HEK293T (cell line): ENCODE results near the gene STK38.

Experiments used
- ARNT ChIP-seq: fragments of 450-650 bp; IDR thresholded peaks from 2 replicates; pipeline ENCODE4 v1.6.1; 2017; ENCODE audit warnings: mild to moderate bottlenecking
- BHLHE40 ChIP-seq: fragments of 450-650 bp; IDR thresholded peaks from 2 replicates; pipeline ENCODE4 v1.6.1; 2016; ENCODE audit warnings: mild to moderate bottlenecking, moderate library complexity, borderline replicate concordance
- FOXA1 ChIP-seq: fragments of 450-650 bp; IDR thresholded peaks from 2 replicates; pipeline ENCODE4 v1.6.1; 2016; ENCODE audit warnings: mild to moderate bottlenecking
- FOXK2 ChIP-seq: fragments of 450-650 bp; IDR thresholded peaks from 2 replicates; pipeline ENCODE4 v1.6.1; 2016; ENCODE audit warnings: mild to moderate bottlenecking
- LEF1 ChIP-seq: fragments of 450-650 bp; IDR thresholded peaks from 2 replicates; pipeline ENCODE4 v1.6.1; 2017; ENCODE audit warnings: mild to moderate bottlenecking, borderline replicate concordance
- NFRKB ChIP-seq: fragments of 450-650 bp; IDR thresholded peaks from 2 replicates; pipeline ENCODE4 v1.6.1; 2016; ENCODE audit warnings: mild to moderate bottlenecking, moderate library complexity
- PKNOX1 ChIP-seq: fragments of 450-650 bp; IDR thresholded peaks from 2 replicates; pipeline ENCODE4 v1.6.1; 2016
- SP1 ChIP-seq: fragments of 450-650 bp; IDR thresholded peaks from 2 replicates; pipeline ENCODE4 v1.6.1; 2017
- TARDBP ChIP-seq: fragments of 450-650 bp; IDR thresholded peaks from 2 replicates; pipeline ENCODE4 v1.6.1; 2016
- ZNF384 ChIP-seq: fragments of 450-650 bp; IDR thresholded peaks from 2 replicates; pipeline ENCODE4 v1.6.1; 2016

GRCh38 chr6:36566418-36566905 is 19.2 kb upstream of the STK38 start:
- TF ChIP-seq TARDBP (no peak), ZNF384 (no peak), FOXA1 (no peak), SP1 (no peak), FOXK2 (no peak), PKNOX1 (no peak), LEF1 (no peak), BHLHE40 (no peak), NFRKB (no peak), ARNT (no peak)
